Loucy (cell line): ENCODE data around the gene C2CD4C.
"Not testable (repeated sequence)": the region's sequence is repeated elsewhere in the genome, so short reads cannot be mapped to it uniquely, and the experiment has no call there.

Experiments
- H2AFZ ChIP-seq: fragments of 200-600 bp; sonication (generic); 2 replicates; pipeline ENCODE4 v1.6.0; 2016; ENCODE audit warnings: antibody characterized with exemption, mild to moderate bottlenecking, low read length, moderate library complexity
- H3F3A ChIP-seq: fragments of 200-600 bp; 2 replicates; pipeline ENCODE4 v1.6.0; 2016; ENCODE audit warnings: antibody characterized with exemption, low read depth, mild to moderate bottlenecking
- H3K27me3 ChIP-seq: fragments of 200-600 bp; sonication (generic); 2 replicates; pipeline ENCODE4 v1.6.1; 2014; ENCODE audit warnings: low read length, mild to moderate bottlenecking; ENCODE audit not compliant: insufficient read depth, poor library complexity, severe bottlenecking
- H3K36me3 ChIP-seq: fragments of 200-600 bp; sonication (generic); 2 replicates; pipeline ENCODE4 v1.6.1; 2016; ENCODE audit warnings: low read length; ENCODE audit not compliant: insufficient read depth
- H3K4me1 ChIP-seq: fragments of 200-600 bp; sonication (generic); 2 replicates; pipeline ENCODE4 v1.5.1; 2014; ENCODE audit warnings: low read length, mild to moderate bottlenecking; ENCODE audit not compliant: insufficient read depth, poor library complexity, severe bottlenecking
- H3K4me2 ChIP-seq: fragments of 200-600 bp; sonication (generic); 2 replicates; pipeline ENCODE4 v1.6.0; 2014; ENCODE audit warnings: antibody characterized with exemption, low read length, low read depth, mild to moderate bottlenecking; ENCODE audit not compliant: poor library complexity, severe bottlenecking
- H3K4me3 ChIP-seq: fragments of 200-600 bp; sonication (generic); 2 replicates; pipeline ENCODE4 v1.5.1; 2014; ENCODE audit warnings: low read length, mild to moderate bottlenecking, mixed read lengths; ENCODE audit not compliant: poor library complexity, severe bottlenecking
- H3K79me2 ChIP-seq: fragments of 200-600 bp; sonication (generic); 2 replicates; pipeline ENCODE4 v1.6.1; 2014; ENCODE audit warnings: low read length; ENCODE audit not compliant: insufficient read depth
- H3K9ac ChIP-seq: fragments of 200-600 bp; sonication (generic); 2 replicates; pipeline ENCODE4 v1.6.0; 2014; ENCODE audit warnings: mild to moderate bottlenecking, low read depth, low read length, moderate library complexity; ENCODE audit not compliant: poor library complexity, severe bottlenecking
- H3K9me2 ChIP-seq: fragments of 200-600 bp; sonication (generic); replicated peaks from 2 replicates; pipeline ENCODE4 v1.6.1; 2016; ENCODE audit warnings: low read depth, low read length, mixed read lengths
- H3K9me3 ChIP-seq: fragments of 200-600 bp; sonication (generic); 2 replicates; pipeline ENCODE4 v1.6.1; 2014; ENCODE audit warnings: mild to moderate bottlenecking, antibody characterized with exemption, low read length, low read depth; ENCODE audit not compliant: insufficient read depth
- H4K20me1 ChIP-seq: fragments of 200-600 bp; sonication (generic); 2 replicates; pipeline ENCODE4 v1.6.0; 2014; ENCODE audit warnings: antibody characterized with exemption, low read length, mild to moderate bottlenecking; ENCODE audit not compliant: insufficient read depth, poor library complexity, severe bottlenecking
- CTCF ChIP-seq: fragments of 200-600 bp; sonication (generic); conservative IDR thresholded peaks from 2 replicates; pipeline ENCODE4 v1.5.1; 2014; ENCODE audit warnings: mild to moderate bottlenecking, antibody characterized with exemption, low read length
- EZH2phosphoT487 ChIP-seq: fragments of 200-600 bp; IDR thresholded peaks from 2 replicates; pipeline ENCODE4 v1.6.1; 2018; ENCODE audit warnings: antibody characterized with exemption, mild to moderate bottlenecking, moderate library complexity, borderline replicate concordance

Gene C2CD4C

GRCh38 chr19:424546-424945 is 15.6 kb upstream of the C2CD4C start:
- TF ChIP-seq CTCF (no peak), EZH2phosphoT487 (no peak)
- peaks cover 20% of the 10 kb centered on the region; the same call in 1 of the 2 replicates for H3K9me3 ChIP-seq
- H3F3A ChIP-seq = no peaks in the 10 kb centered on the region
- no peaks in the 10 kb centered on the region for H3K9me2 ChIP-seq
- H4K20me1 ChIP-seq = no peaks in the 10 kb centered on the region
- no peak overlapping the region for H3K9ac ChIP-seq
- H2AFZ ChIP-seq = no peak overlapping the region
- no peaks in the 10 kb centered on the region for H3K4me1 ChIP-seq
- H3K36me3 ChIP-seq = no peaks in the 10 kb centered on the region
- no peak overlapping the region for H3K4me2 ChIP-seq
- H3K4me3 ChIP-seq = no peak overlapping the region
- no peaks in the 10 kb centered on the region for H3K27me3 ChIP-seq
- no peaks in the 10 kb centered on the region for H3K79me2 ChIP-seq

- no peaks in the 10 kb centered on the region for H3K36me3 ChIP-seq
- no peak overlapping the region for H2AFZ ChIP-seq
- no peaks in the 10 kb centered on the region for H3K79me2 ChIP-seq
- TF ChIP-seq EZH2phosphoT487 (no peak), CTCF (no peak)
- peaks cover 20% of the 10 kb centered on the region; the same call in 1 of the 2 replicates for H3K9me3 ChIP-seq
- no peaks in the 10 kb centered on the region for H3F3A ChIP-seq
- no peaks in the 10 kb centered on the region for H4K20me1 ChIP-seq
- H3K4me1 ChIP-seq = no peaks in the 10 kb centered on the region
- H3K9me2 ChIP-seq = no peaks in the 10 kb centered on the region
- H3K27me3 ChIP-seq = no peaks in the 10 kb centered on the region
- no peak overlapping the region for H3K4me3 ChIP-seq
- H3K4me2 ChIP-seq = no peak overlapping the region
- no peak overlapping the region for H3K9ac ChIP-seq
These were observed 14.9 kb upstream of the C2CD4C start for GRCh38 chr19:423691-424466.

- H3K79me2 ChIP-seq, H3K27me3 ChIP-seq, H3K9ac ChIP-seq, H3K9me2 ChIP-seq, H3K4me1 ChIP-seq, H3K4me3 ChIP-seq, H3K4me2 ChIP-seq, H3K36me3 ChIP-seq, H3F3A ChIP-seq, H2AFZ ChIP-seq, H4K20me1 ChIP-seq: not testable (repeated sequence)
- H3K9me3 ChIP-seq = peaks cover 18% of the 10 kb centered on the region; the same call in 1 of the 2 replicates
These were observed 13.9 kb upstream of the C2CD4C start for GRCh38 chr19:422917-423226.
